HCT116 (cell line): Measurements from ENCODE around the gene OPHN1. TPM values are rescaled to one million over a fixed set of nuclear protein-coding genes. Genes with fewer than 3 reads are reported as not detected.

Experiments
- ATAC-seq: fragments of 200-7000 bp; cut with Tn5 transposase; 2 replicates; pipeline ENCODE4 v1.9.1; 2020; ENCODE audit warnings: mild to moderate bottlenecking, moderate library complexity
- BruUV-seq: library from RNA; stranded (reverse); fragments of 400-500 nt; replicated peaks from 2 replicates; lab custom pipeline; 2021; lab: Mats Ljungman, UMichigan
- CTCF ChIA-PET: fragments of 300-600 bp; sonication (Branson Sonifier 250); formaldehyde crosslinking; loops from one replicate; lab custom pipeline; 2021; ENCODE audit warnings: antibody characterized with exemption; lab: Charles Lee
- POLR2A ChIA-PET: fragments of 300-600, 350-600 bp; sonication (Branson Sonifier 250); formaldehyde crosslinking; loops from one replicate; lab custom pipeline; 2021; ENCODE audit warnings: antibody characterized with exemption; lab: Charles Lee
- RAD21 ChIA-PET, 2 experiments: fragments of 300-600 bp; sonication (Branson Sonifier 250); formaldehyde crosslinking; loops; one replicate each; lab custom pipeline; 2023; ENCODE audit warnings: low total read pairs in 2 of 2; ENCODE audit not compliant: uncharacterized antibody in 2 of 2, unreplicated experiment in 2 of 2, low non-redundant PET in 1 of 2; lab: Charles Lee
- DNase-seq: peaks from one replicate; pipeline ENCODE4 v3.0.0-alpha.2; 2010; ENCODE audit warnings: low read depth, low spot score
- H2AFZ ChIP-seq: fragments of 200-600 bp; shearing (Covaris generic), sonication (generic); 2 replicates; pipeline ENCODE4 v1.6.1; 2017; ENCODE audit warnings: low read depth, mixed run types, mixed read lengths, antibody characterized with exemption, low read length; ENCODE audit not compliant: poor library complexity, severe bottlenecking
- H3K27ac ChIP-seq: 2 replicates; pipeline ENCODE4 v1.5.1; 2012; ENCODE audit warnings: low read depth, low read length
- H3K27me3 ChIP-seq: fragments of 200-600 bp; sonication (generic); 2 replicates; pipeline ENCODE4 v1.6.1; 2016; ENCODE audit warnings: mixed run types, low read length, mixed read lengths; ENCODE audit not compliant: insufficient read depth
- H3K36me3 ChIP-seq, 2 experiments: fragments of 200-500 bp in 1 of 2; fragments of 200-600 bp in 1 of 2; sonication (Bioruptor generic) in 1 of 2; sonication (generic) in 1 of 2; 2 replicates each; pipeline versions ENCODE4 v1.5.1 to v1.6.1; 2014 to 2016; ENCODE audit warnings: low read length in 2 of 2, inconsistent platforms in 1 of 2, mixed read lengths in 1 of 2, mixed run types in 1 of 2; ENCODE audit not compliant: insufficient read depth in 2 of 2, control insufficient read depth in 1 of 2
- H3K4me1 ChIP-seq, 2 experiments: fragments of 200-600 bp in 1 of 2; sonication (generic) in 1 of 2; 2 replicates each; pipeline versions ENCODE4 v1.5.1 to v1.6.1; 2012 to 2017; ENCODE audit warnings: low read length in 2 of 2, inconsistent platforms in 1 of 2, mild to moderate bottlenecking in 1 of 2, mixed read lengths in 1 of 2, mixed run types in 1 of 2, moderate library complexity in 1 of 2; ENCODE audit not compliant: insufficient read depth in 2 of 2, control insufficient read depth in 1 of 2
- H3K4me2 ChIP-seq: fragments of 200-600 bp; sonication (generic); 2 replicates; pipeline ENCODE4 v1.6.1; 2017; ENCODE audit warnings: mixed run types, low read length, mixed read lengths
- H3K4me3 ChIP-seq, 2 experiments: fragments of 200-600 bp in 1 of 2; sonication (generic) in 1 of 2; replicated peaks in 1 of 2; 2 replicates each; pipeline ENCODE4 v1.5.1; 2011 to 2016; ENCODE audit warnings: low read length in 2 of 2, control low read depth in 1 of 2, low read depth in 1 of 2, mild to moderate bottlenecking in 1 of 2, mixed read lengths in 1 of 2, mixed run types in 1 of 2
- H3K79me2 ChIP-seq: fragments of 200-600 bp; sonication (generic); 2 replicates; pipeline ENCODE4 v1.6.1; 2017; ENCODE audit warnings: mild to moderate bottlenecking, mixed run types, low read length, moderate library complexity, mixed read lengths; ENCODE audit not compliant: insufficient read depth
- H3K9ac ChIP-seq: fragments of 200-600 bp; sonication (generic); 2 replicates; pipeline ENCODE4 v1.6.1; 2016; ENCODE audit warnings: low read length, mixed read lengths
- H3K9me2 ChIP-seq: fragments of 200-600 bp; sonication (generic), shearing (Covaris generic); 2 replicates; pipeline ENCODE4 v1.6.1; 2017; ENCODE audit warnings: mixed run types, mild to moderate bottlenecking, moderate library complexity; ENCODE audit not compliant: insufficient read depth
- H3K9me3 ChIP-seq, 2 experiments: fragments of 200-500 bp in 1 of 2; fragments of 200-600 bp in 1 of 2; sonication (Bioruptor generic) in 1 of 2; sonication (generic) in 1 of 2; 2 replicates each; pipeline ENCODE4 v1.6.1; 2014 to 2017; ENCODE audit warnings: low read length in 2 of 2, mixed read lengths in 2 of 2, inconsistent platforms in 1 of 2, low read depth in 1 of 2, mild to moderate bottlenecking in 1 of 2, mixed run types in 1 of 2, moderate library complexity in 1 of 2; ENCODE audit not compliant: control insufficient read depth in 1 of 2, insufficient read depth in 1 of 2
- H4K20me1 ChIP-seq: fragments of 200-600 bp; sonication (generic), shearing (Covaris generic); 2 replicates; pipeline ENCODE4 v1.6.1; 2017; ENCODE audit warnings: mixed run types, mild to moderate bottlenecking, moderate library complexity; ENCODE audit not compliant: insufficient read depth
- CEBPB ChIP-seq: IDR thresholded peaks from 2 replicates; pipeline ENCODE4 v1.6.1; 2012; ENCODE audit warnings: low read depth
- EGR1 ChIP-seq: IDR thresholded peaks from 2 replicates; pipeline ENCODE4 v1.6.1; 2012; ENCODE audit warnings: low read depth
- EZH2phosphoT487 ChIP-seq: fragments of 200-600 bp; IDR thresholded peaks from 2 replicates; pipeline ENCODE4 v1.6.1; 2018; ENCODE audit warnings: antibody characterized with exemption, borderline replicate concordance
- JUND ChIP-seq: IDR thresholded peaks from 2 replicates; pipeline ENCODE4 v1.6.1; 2012
- POLR2A ChIP-seq: IDR thresholded peaks from 2 replicates; pipeline ENCODE4 v1.7.0; 2011; ENCODE audit warnings: borderline replicate concordance; ENCODE audit not compliant: insufficient read depth, insufficient read length; ENCODE audit errors: extremely low read depth
- POLR2AphosphoS5 ChIP-seq: IDR thresholded peaks from 2 replicates; pipeline ENCODE4 v1.6.1; 2011; ENCODE audit warnings: mild to moderate bottlenecking, low read depth, low read length, moderate library complexity
- RAD21 ChIP-seq: IDR thresholded peaks from 2 replicates; pipeline ENCODE4 v1.6.1; 2012; ENCODE audit warnings: low read depth, mild to moderate bottlenecking
- REST ChIP-seq: IDR thresholded peaks from 2 replicates; pipeline ENCODE4 v1.6.1; 2012; ENCODE audit warnings: low read depth
- SIN3A ChIP-seq: IDR thresholded peaks from 2 replicates; pipeline ENCODE4 v1.6.1; 2012; ENCODE audit warnings: low read depth
- SP1 ChIP-seq: IDR thresholded peaks from 2 replicates; pipeline ENCODE4 v1.6.1; 2012; ENCODE audit warnings: low read depth
- SRF ChIP-seq: IDR thresholded peaks from 2 replicates; pipeline ENCODE4 v1.6.1; 2012; ENCODE audit warnings: low read depth
- TCF7L2 ChIP-seq: IDR thresholded peaks from 2 replicates; pipeline ENCODE4 v1.7.0; 2011; ENCODE audit warnings: borderline replicate concordance, inconsistent platforms; ENCODE audit not compliant: insufficient read depth, insufficient read length; ENCODE audit errors: extremely low read depth
- ZFX ChIP-seq: fragments of 450-650 bp; IDR thresholded peaks from 2 replicates; pipeline ENCODE4 v1.6.1; 2017
- intact Hi-C: fragments of 100-400 bp; cut with micrococcal nuclease; formaldehyde crosslinking; loops from 2 replicates; pipeline ENCODE4 v1.10.0; 2022
- total RNA-seq: library from RNA; stranded (reverse); gene quantifications from one replicate; pipeline ENCODE4 v1.2.1, GENCODE V29; 2021; ENCODE audit not compliant: unreplicated experiment

Gene OPHN1
- total RNA-seq, 1 experiment from 2014 or later, result 2.9 TPM

- TF ChIP-seq REST (no peak), POLR2A (no peak), ZFX (no peak), SIN3A (no peak), TCF7L2 (no peak), EGR1 (no peak), EZH2phosphoT487 (no peak), CEBPB (no peak), SP1 (no peak)
Measured at GRCh38 chrX:68409194-68409593, 24.1 kb downstream of the OPHN1 start (continued).

- no peaks in the 10 kb centered on the region for H3K9me3 ChIP-seq
- no peaks in the 10 kb centered on the region for H3K27me3 ChIP-seq
- no peak overlapping the region for H3K4me2 ChIP-seq
- TF ChIP-seq POLR2AphosphoS5 (no peak), JUND (no peak), SRF (no peak), REST (no peak), RAD21 (no peak)
- TF ChIP-seq, all 23 proteins: peak for 0
- Histone ChIP-seq H3K36me3 (no peaks in the 10 kb centered on the region), H3K27ac (no peak overlapping the region), H3K4me3 (no peak overlapping the region), H3K9me2 (no peaks in the 10 kb centered on the region), H3K4me1 (peaks cover 0 to under 1% of the 10 kb centered on the region in 2 experiments; a peak in 2 of 4 replicates), H3K9ac (no peak overlapping the region), H2AFZ (no peak overlapping the region), H3K79me2 (no peaks in the 10 kb centered on the region), H4K20me1 (no peaks in the 10 kb centered on the region)
- ATAC-seq (no peak), DNase-seq (no peak)
- BruUV-seq, result no TSS peak
- ChIA-PET RAD21 (no interaction called here), CTCF (no interaction called here), POLR2A (no interaction called here)
- intact Hi-C loops, result no loop called here
Measured at GRCh38 chrX:68403522-68403921, 29.8 kb downstream of the OPHN1 start.
